GM23338 (cell line): ENCODE data around the gene CLEC3A.

Experiments
- CREB1 ChIP-seq: fragments of 250-450 bp; sonication (Bioruptor Pico); IDR thresholded peaks from 2 replicates; pipeline ENCODE4 v1.5.0; 2020; ENCODE audit warnings: low read depth, mild to moderate bottlenecking, moderate library complexity
- CTCF ChIP-seq, 2 experiments: fragments of 200-600 bp in 1 of 2; sonication (generic) in 1 of 2; conservative IDR thresholded peaks; 2 replicates each; pipeline versions ENCODE4 v1.5.1 to v1.6.1; 2016 to 2017; ENCODE audit warnings: antibody characterized with exemption in 2 of 2, low read depth in 2 of 2, mild to moderate bottlenecking in 2 of 2, moderate library complexity in 1 of 2
- ETS1 ChIP-seq: IDR thresholded peaks from 2 replicates; pipeline ENCODE4 v1.6.1; 2016; ENCODE audit warnings: antibody characterized with exemption
- EZH2 ChIP-seq: fragments of 200-600 bp; sonication (generic); IDR thresholded peaks from one replicate; pipeline ENCODE4 v1.8.0; 2017; ENCODE audit warnings: antibody characterized with exemption, mild to moderate bottlenecking, low read depth; ENCODE audit not compliant: unreplicated experiment
- EZH2phosphoT487 ChIP-seq: fragments of 200-600 bp; sonication (generic); IDR thresholded peaks from one replicate; pipeline ENCODE4 v1.8.1; 2018; ENCODE audit warnings: antibody characterized with exemption; ENCODE audit not compliant: unreplicated experiment
- JUNB ChIP-seq: IDR thresholded peaks from one replicate; pipeline ENCODE4 v1.6.1; 2016; ENCODE audit warnings: antibody characterized with exemption; ENCODE audit not compliant: unreplicated experiment
- NANOG ChIP-seq: IDR thresholded peaks from 2 replicates; pipeline ENCODE4 v1.6.1; 2016; ENCODE audit warnings: antibody characterized with exemption, borderline replicate concordance
- POLR2AphosphoS5 ChIP-seq: IDR thresholded peaks from 2 replicates; pipeline ENCODE4 v1.6.1; 2016; ENCODE audit warnings: antibody characterized with exemption, low read depth
- REST ChIP-seq: IDR thresholded peaks from one replicate; pipeline ENCODE4 v1.6.1; 2018; ENCODE audit warnings: antibody characterized with exemption; ENCODE audit not compliant: unreplicated experiment
- ZNF114 ChIP-seq: fragments of 250-450 bp; sonication (Bioruptor Pico); IDR thresholded peaks from 2 replicates; pipeline ENCODE4 v1.5.0; 2020; ENCODE audit warnings: mild to moderate bottlenecking, moderate library complexity
- ZNF331 ChIP-seq: fragments of 250-450 bp; sonication (Bioruptor Pico); IDR thresholded peaks from 2 replicates; pipeline ENCODE4 v1.5.0; 2020; ENCODE audit warnings: low read depth, mild to moderate bottlenecking, moderate library complexity
- ZNF462 ChIP-seq: fragments of 250-450 bp; sonication (Bioruptor Pico); IDR thresholded peaks from 2 replicates; pipeline ENCODE4 v1.5.0; 2020; ENCODE audit warnings: mild to moderate bottlenecking, moderate library complexity

- no peak for TF ChIP-seq CTCF (conservative IDR thresholded peaks at IDR 0.05; ENCODE audit: low read depth in 2 of 2)
- no peak for TF ChIP-seq REST
- TF ChIP-seq JUNB: no peak
- TF ChIP-seq ETS1: no peak
- TF ChIP-seq EZH2: no peak
- no peak for TF ChIP-seq POLR2AphosphoS5
- no peak for TF ChIP-seq EZH2phosphoT487
- TF ChIP-seq ZNF462 (CRISPR knock-in tag): no peak
- TF ChIP-seq ZNF114 (CRISPR knock-in tag): no peak
- TF ChIP-seq NANOG: no peak
- no peak for TF ChIP-seq CREB1 (CRISPR knock-in tag)
- no peak for TF ChIP-seq ZNF331 (CRISPR knock-in tag)
Observed at GRCh38 chr16:77987810-77988209, 34.5 kb upstream of the CLEC3A start.
